Hepatocyte (in vitro differentiated cells): ENCODE results near the gene AQP1.

Experiments used
- CTCF ChIP-seq: fragments of 200-600 bp; sonication (generic); IDR thresholded peaks from 2 replicates; pipeline ENCODE4 v1.5.1; 2016; ENCODE audit warnings: antibody characterized with exemption, mild to moderate bottlenecking; ENCODE audit not compliant: poor library complexity
- EZH2 ChIP-seq: fragments of 200-600 bp; sonication (generic); IDR thresholded peaks from 2 replicates; pipeline ENCODE4 v1.6.1; 2016; ENCODE audit warnings: antibody characterized with exemption, mild to moderate bottlenecking, borderline replicate concordance
- EZH2phosphoT487 ChIP-seq: fragments of 200-600 bp; sonication (generic); IDR thresholded peaks from one replicate; pipeline ENCODE4 v1.6.1; 2018; ENCODE audit warnings: antibody characterized with exemption, mild to moderate bottlenecking, low read depth, moderate library complexity; ENCODE audit not compliant: unreplicated experiment, severe bottlenecking

- TF ChIP-seq EZH2phosphoT487 (no peak), CTCF (no peak), EZH2 (no peak)
Measured at GRCh38 chr7:30898411-30898810, 13.2 kb upstream of the AQP1 start.
